Measurements from ENCODE around the gene EVI2B. TPM values are rescaled to one million over a fixed set of nuclear protein-coding genes. Genes with fewer than 3 reads are reported as not detected.
"Not testable (repeated sequence)": the region's sequence is repeated elsewhere in the genome, so short reads cannot be mapped to it uniquely, and the experiment has no call there.

Gene EVI2B
- polyA plus RNA-seq, 3 donors: 2.7 to 4.3 (median 3.4) TPM

- no peak for DNase-seq (ENCODE audit: low read depth in 3 of 3, low spot score in 2 of 3)
Observed at GRCh38 chr17:31272803-31273202, 41.1 kb downstream of the EVI2B start.

GRCh38 chr17:31272236-31272635 is 41.6 kb downstream of the EVI2B start:
- no peak for DNase-seq (ENCODE audit: low read depth in 3 of 3, low spot score in 2 of 3)

GRCh38 chr17:31269578-31269983 is 44.3 kb downstream of the EVI2B start:
- no peak for DNase-seq (ENCODE audit: low read depth in 3 of 3, low spot score in 2 of 3)

GRCh38 chr17:31269036-31269577 is 44.7 kb downstream of the EVI2B start:
- DNase-seq (ENCODE audit: low read depth in 3 of 3, low spot score in 2 of 3): no peak

GRCh38 chr17:31266042-31266441 is 47.8 kb downstream of the EVI2B start:
- DNase-seq (ENCODE audit: low read depth in 3 of 3, low spot score in 2 of 3): no peak

GRCh38 chr17:31262923-31263322 is 50.9 kb downstream of the EVI2B start:
- not testable (repeated sequence) for DNase-seq (ENCODE audit: low read depth in 3 of 3, low spot score in 2 of 3)

- DNase-seq (ENCODE audit: low read depth in 3 of 3, low spot score in 2 of 3): no peak
Observed at GRCh38 chr17:31261601-31262000, 52.3 kb downstream of the EVI2B start.

GRCh38 chr17:31260151-31260550 is 53.7 kb downstream of the EVI2B start:
- DNase-seq (ENCODE audit: low read depth in 3 of 3, low spot score in 2 of 3): no peak

- DNase-seq (ENCODE audit: low read depth in 3 of 3, low spot score in 2 of 3): no peak
Observed at GRCh38 chr17:31256936-31257335, 56.9 kb downstream of the EVI2B start.

- DNase-seq (ENCODE audit: low read depth in 3 of 3, low spot score in 2 of 3): no peak
Observed at GRCh38 chr17:31254654-31255053, 59.2 kb downstream of the EVI2B start.

Other genes starting within 250 kb of the EVI2B start
- gene NF1, start 219.1 kb downstream of the EVI2B start, polyA plus RNA-seq (ENCODE audit: insufficient read length in 3 of 3): 10 to 100 TPM; 36.7 to 42.9 (median 39.2) TPM
- under 1 TPM; 0.10 to 0.19 (median 0.17) TPM for gene OMG, start 16.8 kb downstream of the EVI2B start, polyA plus RNA-seq (ENCODE audit: insufficient read length in 3 of 3)
- 1 to 10 TPM; 1.9 to 2.0 (median 1.9) TPM for gene EVI2A, start 7.6 kb upstream of the EVI2B start, polyA plus RNA-seq (ENCODE audit: insufficient read length in 3 of 3)
- gene RAB11FIP4, start 77.6 kb upstream of the EVI2B start, polyA plus RNA-seq (ENCODE audit: insufficient read length in 3 of 3): 10 to 100 TPM; 15.8 to 19.7 (median 19.1) TPM

Measured in right renal cortex interstitium (tissue), 3 donors.